K562 (cell line): ENCODE measurements around the gene TSTD1. TPM values are rescaled to one million over a fixed set of nuclear protein-coding genes. Genes with fewer than 3 reads are reported as not detected.

Experiments used
- BACH1 ChIP-seq: fragments of 200-800 bp; sonication (Bioruptor generic); IDR thresholded peaks from 2 replicates; pipeline ENCODE4 v1.6.1; 2016; ENCODE audit warnings: missing genetic modification characterization, missing compliant biosample characterization
- BRD9 ChIP-seq: fragments of 450-650 bp; IDR thresholded peaks from 2 replicates; pipeline ENCODE4 v1.6.1; 2018; ENCODE audit warnings: low read depth; ENCODE audit not compliant: partially characterized antibody
- ETV6 ChIP-seq, 3 experiments: fragments of 150-350 bp in 1 of 3; sonication (generic) in 1 of 3; formaldehyde crosslinking in 1 of 3; IDR thresholded peaks; 2 replicates each; pipeline versions ENCODE4 v1.6.1 to v1.8.0; 2014 to 2022; ENCODE audit warnings: borderline replicate concordance in 2 of 3, low read depth in 2 of 3, antibody characterized with exemption in 1 of 3, low read length in 1 of 3, mild to moderate bottlenecking in 1 of 3, missing genetic modification reagents in 1 of 3
- HMGN3 ChIP-seq: IDR thresholded peaks from 2 replicates; pipeline ENCODE4 v1.6.1; 2011; ENCODE audit warnings: borderline replicate concordance, low read depth, mild to moderate bottlenecking, mixed read lengths, low read length; ENCODE audit not compliant: insufficient read length; ENCODE audit errors: extremely low read depth
- ID3 ChIP-seq, 2 experiments: fragments of 250-450 bp in 1 of 2; fragments of 450-650 bp in 1 of 2; sonication (Bioruptor Pico) in 1 of 2; IDR thresholded peaks; 2 replicates each; pipeline versions ENCODE4 v1.6.1 to v1.8.0; 2016 to 2021; ENCODE audit warnings: mild to moderate bottlenecking in 2 of 2, moderate library complexity in 2 of 2, missing compliant biosample characterization in 1 of 2, missing genetic modification characterization in 1 of 2
- KLF1 ChIP-seq: fragments of 450-650 bp; IDR thresholded peaks from 2 replicates; pipeline ENCODE4 v1.6.1; 2016; ENCODE audit warnings: missing genetic modification characterization, missing compliant biosample characterization
- PBX2 ChIP-seq, 2 experiments: IDR thresholded peaks in 1 of 2; conservative IDR thresholded peaks in 1 of 2; 2 replicates each; pipeline ENCODE4 v1.6.1; 2016; ENCODE audit warnings: low read depth in 2 of 2, mild to moderate bottlenecking in 1 of 2, missing compliant biosample characterization in 1 of 2, missing genetic modification characterization in 1 of 2, moderate library complexity in 1 of 2
- RNF2 ChIP-seq: sonication (generic); IDR thresholded peaks from 2 replicates; pipeline ENCODE4 v1.6.1; 2016
- VEZF1 ChIP-seq: fragments of 200-800 bp; sonication (Bioruptor generic); IDR thresholded peaks from 2 replicates; pipeline ENCODE4 v1.6.1; 2017; ENCODE audit warnings: missing genetic modification characterization, missing compliant biosample characterization
- ZNF318 ChIP-seq, 2 experiments: fragments of 450-650 bp; IDR thresholded peaks; 2 replicates each; pipeline ENCODE4 v1.6.1; 2016; ENCODE audit warnings: mild to moderate bottlenecking in 2 of 2, borderline replicate concordance in 1 of 2, low read depth in 1 of 2, moderate library complexity in 1 of 2
- polyA plus RNA-seq, 8 experiments: library from polyadenylated mRNA; depleted of rRNA in 4 of 8; stranded (reverse) in 5 of 8; unstranded in 3 of 8; fragments of >200 nt; fragmentation: Nextera tagmentation in 2 of 8; fragmentation: Illumina TruSeq in 1 of 8; extraction: Ambion mirVana in 2 of 8; extraction: Trizol in 1 of 8; gene quantifications; 2 replicates each; pipeline versions ENCODE4 v1.2.1 to v1.2.3, GENCODE V29; 2011 to 2014; ENCODE audit warnings: inconsistent platforms in 1 of 8, missing spikeins in 1 of 8
- total RNA-seq, 7 experiments: library from RNA; depleted of rRNA in 6 of 7; stranded (reverse); fragments of >200 nt in 6 of 7; fragmentation: Illumina TruSeq in 2 of 7; extraction: Trizol in 2 of 7; gene quantifications; 2 replicates each; pipeline versions ENCODE4 v1.2.1 to v1.2.3, GENCODE V29; 2011 to 2021; ENCODE audit warnings: low replicate concordance in 1 of 7

The TSTD1 gene
- total and polyA plus RNA-seq, 9 of the 15 experiments (the other 6 are each of a cell fraction or from before 2014, with no cell fraction given): 0.23 to 0.53 TPM; not detected in 7

- no peak for TF ChIP-seq BACH1 (tag)
- TF ChIP-seq ID3 (CRISPR knock-in tag; IDR thresholded peaks at IDR 0.05): no peak
- TF ChIP-seq ID3 (tag; IDR thresholded peaks at IDR 0.05): no peak
- TF ChIP-seq ETV6 (IDR thresholded peaks at IDR 0.05; ENCODE audit: borderline replicate concordance in 1 of 2, low read depth in 2 of 2, low read length in 1 of 2): 0 out of 4 replicates have a peak, but pooled peaks of 1 of the 2 experiments have one; percentile 28
- no peak for TF ChIP-seq ETV6 (CRISPR knock-in tag; IDR thresholded peaks at IDR 0.05; ENCODE audit: borderline replicate concordance)
- no peak for TF ChIP-seq KLF1 (tag)
- no peak for TF ChIP-seq PBX2 (CRISPR knock-in tag; IDR thresholded peaks at IDR 0.05; ENCODE audit: low read depth)
- TF ChIP-seq PBX2 (tag; conservative IDR thresholded peaks at IDR 0.05; ENCODE audit: low read depth): 0 out of 2 replicates have a peak, but pooled peaks have one; percentile 7
- TF ChIP-seq ZNF318 (IDR thresholded peaks at IDR 0.05; ENCODE audit: borderline replicate concordance in 1 of 2, low read depth in 1 of 2): peak in 1 of 2 experiments; percentile 77; a peak in 2 of 4 replicates
- TF ChIP-seq HMGN3: peak; percentile 68
- TF ChIP-seq VEZF1: no peak; the same call in 1 of the 2 replicates
- TF ChIP-seq BRD9: no peak
- TF ChIP-seq RNF2: no peak
Measured at GRCh38 chr1:161044908-161045735, 6.4 kb upstream of the TSTD1 start (continued).
